Measurements from ENCODE around the gene MYL11.

MYL11 gene

GRCh38 chr16:30377812-30378235 lies 3.2 kb downstream of the MYL11 start:
- Histone ChIP-seq H3K36me3 (replicated peaks; ENCODE audit: insufficient read depth, low read length) (no peaks in the 10 kb centered on the region), H3K79me2 (ENCODE audit: low read length) (peaks cover 36% of the 10 kb centered on the region), H3F3A (ENCODE audit: insufficient read depth, low read length) (peaks cover 35% of the 10 kb centered on the region), H3K4me2 (ENCODE audit: low read depth, low read length) (peak overlapping the region; percentile 95), H3K4me1 (ENCODE audit: low read length) (peaks cover 32% of the 10 kb centered on the region), H3K27ac (ENCODE audit: low read length) (peak overlapping the region; percentile 98), H4K20me1 (ENCODE audit: insufficient read depth, low read length) (no peaks in the 10 kb centered on the region), H3K27me3 (replicated peaks; ENCODE audit: insufficient read depth, low read length) (no peaks in the 10 kb centered on the region), H3K9ac (ENCODE audit: low read length) (peak overlapping the region; percentile 93), H3K9me3 (replicated peaks; ENCODE audit: insufficient read depth, low read length) (no peaks in the 10 kb centered on the region), H3K4me3 (ENCODE audit: low read length) (peak overlapping the region; percentile 68), H3K9me2 (replicated peaks; ENCODE audit: insufficient read depth, low read length) (no peaks in the 10 kb centered on the region), H2AFZ (ENCODE audit: low read length) (peak overlapping the region; percentile 85)
- TF ChIP-seq EZH2 (optimal IDR thresholded peaks at IDR 0.05; ENCODE audit: low read depth, low read length) = no peak
- no peak for TF ChIP-seq CTCF (IDR thresholded peaks at IDR 0.05; ENCODE audit: low read length)
- TF ChIP-seq EZH2phosphoT487 (IDR thresholded peaks at IDR 0.05; ENCODE audit: low read length) = no peak
- DNase-seq = peak; percentile 63

DNA sequence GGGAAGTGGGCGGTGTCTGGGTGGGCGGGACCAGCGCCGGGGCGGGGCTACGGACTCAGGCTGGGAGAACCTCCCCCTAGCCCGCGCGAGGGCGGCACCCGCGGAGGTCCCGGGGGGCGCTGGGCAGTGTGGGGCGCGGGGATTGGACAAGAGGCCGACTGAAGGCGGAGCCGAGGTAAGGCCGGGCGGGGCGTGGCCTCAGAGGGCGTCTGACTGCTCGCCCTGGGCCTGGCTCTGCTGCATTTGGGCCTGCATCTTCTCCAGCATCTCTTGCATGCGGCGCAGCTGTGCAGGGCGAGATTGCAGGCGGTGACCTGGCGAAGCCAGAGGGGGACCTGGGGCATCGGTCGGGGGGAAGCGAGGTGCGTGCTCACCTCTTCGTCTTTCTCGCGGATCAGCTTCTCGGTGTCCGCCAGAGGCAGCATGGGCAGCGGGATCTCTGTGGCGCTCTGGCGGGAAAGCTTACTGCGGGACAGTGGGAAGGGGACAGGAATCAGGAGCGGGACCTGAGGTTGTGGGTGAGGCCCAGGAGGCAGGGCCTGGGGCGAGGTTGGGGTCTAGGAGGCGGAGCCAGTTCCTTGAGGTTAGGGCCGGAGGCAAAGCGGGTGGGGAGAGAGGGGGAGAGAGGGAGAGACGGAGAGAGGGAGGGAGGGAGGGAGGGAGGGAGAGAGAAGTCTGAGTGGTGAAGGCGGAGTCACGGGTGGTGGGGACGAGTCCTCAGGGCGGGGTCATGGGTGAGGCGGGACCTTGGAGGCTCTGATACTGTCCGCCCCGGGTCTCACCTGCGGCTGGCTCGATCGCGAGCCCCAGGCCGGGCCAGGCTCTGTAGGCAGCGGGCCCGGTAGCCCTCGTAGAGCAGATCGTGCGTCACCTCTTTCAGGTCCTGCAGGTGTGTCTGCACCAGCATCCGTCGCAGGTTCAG lies 3.9 kb downstream of the MYL11 start:
- no peaks in the 10 kb centered on the region for H3K9me3 ChIP-seq (replicated peaks; ENCODE audit: insufficient read depth, low read length)
- no peak for TF ChIP-seq EZH2 (optimal IDR thresholded peaks at IDR 0.05; ENCODE audit: low read depth, low read length)
- no peak; the same call in 1 of the 2 replicates for TF ChIP-seq CTCF (IDR thresholded peaks at IDR 0.05; ENCODE audit: low read length)
- TF ChIP-seq EZH2phosphoT487 (IDR thresholded peaks at IDR 0.05; ENCODE audit: low read length) = no peak
- H3K4me2 ChIP-seq (ENCODE audit: low read depth, low read length) = peak overlapping the region; percentile 95
- peaks cover 35% of the 10 kb centered on the region for H3F3A ChIP-seq (ENCODE audit: insufficient read depth, low read length)
- peak overlapping the region; percentile 98 for H3K27ac ChIP-seq (ENCODE audit: low read length)
- DNase-seq = peak; percentile 98
- no peaks in the 10 kb centered on the region for H4K20me1 ChIP-seq (ENCODE audit: insufficient read depth, low read length)
- H3K4me1 ChIP-seq (ENCODE audit: low read length) = peaks cover 34% of the 10 kb centered on the region
- peak overlapping the region; percentile 93 for H3K9ac ChIP-seq (ENCODE audit: low read length)
- H3K9me2 ChIP-seq (replicated peaks; ENCODE audit: insufficient read depth, low read length) = no peaks in the 10 kb centered on the region
- no peaks in the 10 kb centered on the region for H3K27me3 ChIP-seq (replicated peaks; ENCODE audit: insufficient read depth, low read length)
- peaks cover 36% of the 10 kb centered on the region for H3K79me2 ChIP-seq (ENCODE audit: low read length)
- peak overlapping the region; percentile 85 for H3K4me3 ChIP-seq (ENCODE audit: low read length)
- no peaks in the 10 kb centered on the region for H3K36me3 ChIP-seq (replicated peaks; ENCODE audit: insufficient read depth, low read length)
- H2AFZ ChIP-seq (ENCODE audit: low read length) = peak overlapping the region; percentile 43; the same call in 1 of the 2 replicates

GRCh38 chr16:30379158-30379783 lies 4.7 kb downstream of the MYL11 start:
- Histone ChIP-seq H2AFZ (ENCODE audit: low read length) (no peak overlapping the region; the same call in 1 of the 2 replicates), H3K36me3 (replicated peaks; ENCODE audit: insufficient read depth, low read length) (no peaks in the 10 kb centered on the region), H3K9ac (ENCODE audit: low read length) (peak overlapping the region; percentile 93), H3K79me2 (ENCODE audit: low read length) (peaks cover 36% of the 10 kb centered on the region), H4K20me1 (ENCODE audit: insufficient read depth, low read length) (no peaks in the 10 kb centered on the region), H3K27ac (ENCODE audit: low read length) (peak overlapping the region; percentile 98), H3K9me3 (replicated peaks; ENCODE audit: insufficient read depth, low read length) (no peaks in the 10 kb centered on the region), H3K4me2 (ENCODE audit: low read depth, low read length) (peak overlapping the region; percentile 93), H3F3A (ENCODE audit: insufficient read depth, low read length) (peaks cover 35% of the 10 kb centered on the region), H3K4me3 (ENCODE audit: low read length) (peak overlapping the region; percentile 85), H3K4me1 (ENCODE audit: low read length) (peaks cover 34% of the 10 kb centered on the region), H3K9me2 (replicated peaks; ENCODE audit: insufficient read depth, low read length) (no peaks in the 10 kb centered on the region), H3K27me3 (replicated peaks; ENCODE audit: insufficient read depth, low read length) (no peaks in the 10 kb centered on the region)
- TF ChIP-seq EZH2phosphoT487 (IDR thresholded peaks at IDR 0.05; ENCODE audit: low read length) (no peak), CTCF (IDR thresholded peaks at IDR 0.05; ENCODE audit: low read length) (no peak)
- no peak for DNase-seq
